ENCODE measurements around the gene GLRA3.

Gene GLRA3

GRCh38 chr4:174699654-174700053, 129.4 kb downstream of the GLRA3 start:
- TF ChIP-seq TAF1 (IDR thresholded peaks at IDR 0.05; ENCODE audit: borderline replicate concordance, insufficient read depth, low read length) = no peak
- no peak for TF ChIP-seq FOXP2 (optimal IDR thresholded peaks at IDR 0.05; ENCODE audit: borderline replicate concordance, extremely low read depth, extremely low read length, insufficient read depth)
- no peak for TF ChIP-seq REST (IDR thresholded peaks at IDR 0.05; ENCODE audit: insufficient read depth in 1 of 2, low read depth in 2 of 2, low read length in 2 of 2)
- TF ChIP-seq SIN3A (IDR thresholded peaks at IDR 0.05; ENCODE audit: borderline replicate concordance, insufficient read depth, low read length) = no peak
- no peak for TF ChIP-seq POLR2AphosphoS5 (IDR thresholded peaks at IDR 0.05; ENCODE audit: low read depth, low read length)

- TF ChIP-seq POLR2AphosphoS5 (IDR thresholded peaks at IDR 0.05; ENCODE audit: low read depth, low read length) = no peak
- TF ChIP-seq SIN3A (IDR thresholded peaks at IDR 0.05; ENCODE audit: borderline replicate concordance, insufficient read depth, low read length) = no peak
Measured at GRCh38 chr4:174697896-174698295, 131.2 kb downstream of the GLRA3 start.

GRCh38 chr4:174697202-174697601, 131.8 kb downstream of the GLRA3 start:
- TF ChIP-seq POLR2AphosphoS5 (IDR thresholded peaks at IDR 0.05; ENCODE audit: low read depth, low read length) (no peak), SIN3A (IDR thresholded peaks at IDR 0.05; ENCODE audit: borderline replicate concordance, insufficient read depth, low read length) (no peak), FOXP2 (optimal IDR thresholded peaks at IDR 0.05; ENCODE audit: borderline replicate concordance, extremely low read depth, extremely low read length, insufficient read depth) (no peak), REST (IDR thresholded peaks at IDR 0.05; ENCODE audit: insufficient read depth in 1 of 2, low read depth in 2 of 2, low read length in 2 of 2) (no peak), TAF1 (IDR thresholded peaks at IDR 0.05; ENCODE audit: borderline replicate concordance, insufficient read depth, low read length) (no peak)

GRCh38 chr4:174696657-174697056, 132.4 kb downstream of the GLRA3 start:
- TF ChIP-seq TAF1 (IDR thresholded peaks at IDR 0.05; ENCODE audit: borderline replicate concordance, insufficient read depth, low read length) (no peak), SIN3A (IDR thresholded peaks at IDR 0.05; ENCODE audit: borderline replicate concordance, insufficient read depth, low read length) (no peak), FOXP2 (optimal IDR thresholded peaks at IDR 0.05; ENCODE audit: borderline replicate concordance, extremely low read depth, extremely low read length, insufficient read depth) (no peak), POLR2AphosphoS5 (IDR thresholded peaks at IDR 0.05; ENCODE audit: low read depth, low read length) (no peak), REST (IDR thresholded peaks at IDR 0.05; ENCODE audit: insufficient read depth in 1 of 2, low read depth in 2 of 2, low read length in 2 of 2) (no peak)

GRCh38 chr4:174690665-174691064, 138.4 kb downstream of the GLRA3 start:
- no peak for TF ChIP-seq REST (IDR thresholded peaks at IDR 0.05; ENCODE audit: insufficient read depth in 1 of 2, low read depth in 2 of 2, low read length in 2 of 2)
- no peak for TF ChIP-seq POLR2AphosphoS5 (IDR thresholded peaks at IDR 0.05; ENCODE audit: low read depth, low read length)
- no peak for TF ChIP-seq FOXP2 (optimal IDR thresholded peaks at IDR 0.05; ENCODE audit: borderline replicate concordance, extremely low read depth, extremely low read length, insufficient read depth)
- no peak for TF ChIP-seq SIN3A (IDR thresholded peaks at IDR 0.05; ENCODE audit: borderline replicate concordance, insufficient read depth, low read length)
- TF ChIP-seq TAF1 (IDR thresholded peaks at IDR 0.05; ENCODE audit: borderline replicate concordance, insufficient read depth, low read length) = no peak

All from PFSK-1 (cell line).